Activated T-cell treated with anti-CD3 and anti-CD28 coated beads, Interleukin-2, amount 50 U/mL, for 72 hours (primary cell): ENCODE measurements around the gene RABL6. TPM values are rescaled to one million over a fixed set of nuclear protein-coding genes. Genes with fewer than 3 reads are reported as not detected.

ENCODE experiments used
- ATAC-seq, 2 donors: fragments of 150-1000 bp; cut with Tn5 transposase; replicated peaks in 1 of 2; 2 replicates each; pipeline ENCODE4 v1.10.0; 2021; ENCODE audit warnings: moderate library complexity in 2 of 2, mild to moderate bottlenecking in 1 of 2
- DNase-seq, 2 donors: peaks; one replicate each; pipeline ENCODE4 v3.0.0; 2021 to 2022; ENCODE audit warnings: mixed read lengths in 1 of 2
- H3K27ac Mint-ChIP-seq: one replicate; pipeline ENCODE4 v1.8.0; 2022; ENCODE audit warnings: mild to moderate bottlenecking, moderate library complexity, mixed read lengths
- H3K27me3 Mint-ChIP-seq: one replicate; pipeline ENCODE4 v1.8.0; 2022; ENCODE audit warnings: low read depth, mixed read lengths
- H3K36me3 Mint-ChIP-seq, 2 donors: one replicate each; pipeline ENCODE4 v1.8.0; 2022; ENCODE audit warnings: mixed read lengths in 2 of 2, mild to moderate bottlenecking in 1 of 2; ENCODE audit not compliant: insufficient read depth in 2 of 2
- H3K4me1 Mint-ChIP-seq: one replicate; pipeline ENCODE4 v1.8.0; 2022; ENCODE audit warnings: low read depth, mixed read lengths
- H3K4me3 Mint-ChIP-seq, 2 donors: one replicate each; pipeline ENCODE4 v1.8.0; 2022; ENCODE audit warnings: mild to moderate bottlenecking in 2 of 2, mixed read lengths in 2 of 2, moderate library complexity in 2 of 2
- H3K9me3 Mint-ChIP-seq, 2 donors: one replicate each; pipeline ENCODE4 v1.8.0; 2022; ENCODE audit warnings: mixed read lengths in 2 of 2
- total RNA-seq, 2 donors: library from RNA; stranded (reverse); gene quantifications; one replicate each; pipeline ENCODE4 v1.2.3, GENCODE V29; 2022

Gene RABL6
- total RNA-seq, 2 donors from 2014 or later, result 65.7 to 66.8 TPM

DNA sequence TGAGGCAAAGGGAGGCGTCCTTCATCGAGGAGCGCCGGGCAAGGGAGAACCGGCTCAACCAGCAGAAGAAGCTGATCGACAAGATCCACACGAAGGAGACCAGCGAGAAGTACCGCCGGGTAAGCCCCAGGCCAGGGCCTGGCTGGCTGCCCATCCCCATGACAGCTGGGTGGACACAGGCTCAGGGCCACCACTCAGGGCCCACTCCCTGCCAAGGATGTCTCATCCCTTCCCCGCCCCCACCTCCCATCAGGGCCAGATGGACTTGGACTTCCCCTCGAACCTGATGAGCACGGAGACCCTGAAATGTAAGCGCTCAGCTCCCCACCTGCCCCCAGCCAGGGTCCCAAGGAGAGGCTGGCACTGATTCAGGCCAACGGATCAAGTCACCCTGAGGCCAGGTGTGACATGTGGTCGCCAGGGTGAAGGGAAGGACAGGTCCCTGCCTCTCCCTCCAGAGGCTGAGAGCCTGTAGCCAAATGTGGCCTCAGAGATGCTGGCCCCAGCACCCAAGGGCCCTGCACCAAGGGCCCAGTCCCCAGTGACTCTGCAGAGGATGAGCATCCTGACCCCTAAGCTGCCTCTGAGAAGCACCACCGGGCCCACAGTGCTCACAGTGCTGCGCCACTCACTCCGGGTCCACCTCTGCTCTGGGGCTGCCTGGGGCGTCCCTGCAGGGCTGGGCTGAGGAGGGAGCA lies 3.1 kb upstream of the RABL6 start:
- DNase-seq (no peak), ATAC-seq (no peak)
- H3K27me3 Mint-ChIP-seq, result peaks cover 18% of the 10 kb centered on the region
- peaks cover 3 to 7% of the 10 kb centered on the region in 2 donors for H3K36me3 Mint-ChIP-seq
- no peaks in the 10 kb centered on the region for H3K9me3 Mint-ChIP-seq
- H3K4me1 Mint-ChIP-seq, result peaks cover 37% of the 10 kb centered on the region
- no peak overlapping the region for H3K4me3 Mint-ChIP-seq
- H3K27ac Mint-ChIP-seq, result no peak overlapping the region

DNA sequence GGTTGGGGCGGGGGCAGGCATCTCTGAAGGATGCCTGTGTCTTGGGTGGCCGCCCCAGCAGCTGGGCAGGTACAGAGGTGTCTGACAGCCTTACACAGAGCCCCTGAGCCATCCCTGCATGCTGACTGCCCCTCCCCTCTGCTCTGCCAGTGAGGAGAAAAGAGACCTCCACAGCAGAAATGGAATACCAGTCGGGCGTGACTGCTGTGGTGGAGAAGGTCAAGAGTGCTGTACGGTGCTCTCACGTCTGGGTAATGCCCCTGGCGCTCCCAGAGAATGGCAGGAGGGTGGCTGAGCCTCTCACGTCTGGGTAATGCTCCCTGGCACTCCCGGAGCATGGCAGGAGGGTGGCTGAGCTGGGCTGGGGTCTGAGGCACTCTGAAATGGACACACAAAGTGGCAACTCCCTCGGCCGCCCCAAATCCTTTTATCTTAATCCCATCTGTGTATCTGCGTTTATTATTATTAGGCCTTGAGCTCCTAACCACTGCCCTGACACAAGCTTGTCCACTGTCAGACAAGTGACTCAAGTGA lies 2.5 kb upstream of the RABL6 start:
- no peak for ATAC-seq
- Mint-ChIP-seq H3K36me3 (peaks cover 3 to 7% of the 10 kb centered on the region in 2 donors), H3K27me3 (peaks cover 14% of the 10 kb centered on the region), H3K4me3 (peak overlapping the region in 1 of 2 donors; percentile 24), H3K9me3 (no peaks in the 10 kb centered on the region), H3K27ac (no peak overlapping the region), H3K4me1 (peaks cover 40% of the 10 kb centered on the region)
- DNase-seq, result no peak

DNA sequence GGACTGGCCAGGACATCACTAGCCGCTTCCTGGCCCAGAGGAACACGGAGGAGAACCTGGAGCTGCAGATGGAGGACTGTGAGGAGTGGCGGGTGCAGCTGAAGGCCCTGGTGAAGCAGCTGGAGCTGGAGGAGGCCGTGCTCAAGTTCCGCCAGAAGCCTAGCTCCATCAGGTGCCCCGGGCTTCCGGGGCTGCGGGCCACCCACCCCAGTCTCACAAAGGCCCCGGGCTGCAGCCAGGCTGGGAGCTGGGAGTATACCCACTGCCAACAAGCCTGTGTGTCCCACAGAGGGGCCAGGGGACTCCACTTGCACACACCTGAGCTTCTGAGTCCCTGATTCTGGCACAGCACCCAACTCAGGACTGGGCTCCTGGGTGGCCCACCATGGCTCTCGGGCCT lies 1.7 kb upstream of the RABL6 start:
- no peaks in the 10 kb centered on the region for H3K9me3 Mint-ChIP-seq
- no peak for ATAC-seq
- peaks cover 3 to 10% of the 10 kb centered on the region in 2 donors for H3K36me3 Mint-ChIP-seq
- no peak overlapping the region for H3K27ac Mint-ChIP-seq
- H3K4me3 Mint-ChIP-seq, result peak overlapping the region; percentile 88 to 97
- DNase-seq, result no peak
- H3K27me3 Mint-ChIP-seq, result peaks cover 7% of the 10 kb centered on the region
- peaks cover 39% of the 10 kb centered on the region for H3K4me1 Mint-ChIP-seq

DNA sequence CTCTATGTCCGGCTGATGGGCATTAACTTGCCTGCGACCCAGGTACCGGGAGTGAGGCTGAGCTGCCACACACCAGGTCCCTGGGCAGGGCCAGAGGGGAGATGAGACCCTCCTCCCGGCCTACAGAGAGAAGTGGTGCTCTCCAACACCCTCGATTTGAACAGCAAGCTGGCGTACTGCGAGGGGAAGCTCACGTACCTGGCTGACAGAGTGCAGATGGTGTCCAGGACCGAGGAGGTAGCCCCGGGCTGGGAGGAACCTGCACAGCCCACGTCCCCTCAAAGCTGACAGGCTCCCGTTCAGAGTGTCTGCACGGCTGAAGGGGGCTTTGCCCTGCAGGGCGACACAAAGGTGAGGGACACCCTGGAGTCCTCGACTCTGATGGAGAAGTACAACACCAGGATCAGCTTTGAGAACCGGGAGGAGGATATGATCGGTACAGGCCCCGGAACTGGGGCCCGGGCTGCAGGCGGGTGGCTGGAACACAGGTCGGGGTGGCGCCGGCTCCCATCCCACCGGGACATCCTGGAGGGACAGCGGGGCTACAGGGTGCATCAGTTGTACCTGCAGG lies 1.0 kb upstream of the RABL6 start:
- peaks cover 3 to 10% of the 10 kb centered on the region in 2 donors for H3K36me3 Mint-ChIP-seq
- H3K27me3 Mint-ChIP-seq, result peaks cover 6% of the 10 kb centered on the region
- no peak for ATAC-seq
- DNase-seq, result no peak
- H3K9me3 Mint-ChIP-seq, result no peaks in the 10 kb centered on the region
- peak overlapping the region; percentile 54 for H3K27ac Mint-ChIP-seq
- peak overlapping the region; percentile 88 to 97 for H3K4me3 Mint-ChIP-seq
- H3K4me1 Mint-ChIP-seq, result peaks cover 35% of the 10 kb centered on the region

DNA sequence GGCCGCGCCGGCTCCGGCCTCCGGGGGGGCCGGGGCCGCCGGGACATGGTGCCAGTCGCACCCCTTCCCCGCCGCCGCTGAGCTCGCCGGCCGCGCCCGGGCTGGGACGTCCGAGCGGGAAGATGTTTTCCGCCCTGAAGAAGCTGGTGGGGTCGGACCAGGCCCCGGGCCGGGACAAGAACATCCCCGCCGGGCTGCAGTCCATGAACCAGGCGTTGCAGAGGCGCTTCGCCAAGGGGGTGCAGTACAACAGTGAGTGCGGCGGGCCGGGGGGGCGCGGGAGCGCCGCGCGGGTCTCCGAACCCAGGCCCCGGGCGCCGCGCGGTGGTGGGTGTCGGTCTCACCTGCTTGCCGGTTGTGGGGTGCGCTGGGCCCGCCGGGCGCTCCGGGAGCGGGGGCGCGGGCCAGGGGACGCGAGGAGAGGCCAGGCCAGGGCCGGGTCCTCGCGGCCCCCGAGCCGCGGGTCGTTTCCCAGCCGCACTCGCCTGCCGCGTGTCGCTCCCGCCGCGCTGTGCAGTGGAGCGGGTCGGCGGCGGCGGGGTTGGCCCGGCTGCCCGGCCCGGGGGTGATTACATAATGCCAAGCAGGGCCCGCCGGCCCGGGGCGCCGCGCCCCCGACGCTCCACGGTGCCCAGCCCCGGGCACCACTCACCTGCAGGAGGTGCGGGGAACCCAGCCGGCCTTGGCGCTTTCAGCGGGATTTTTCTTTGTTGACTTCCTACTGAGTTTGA lies 492 bp downstream of the RABL6 start:
- Mint-ChIP-seq H3K4me3 (peak overlapping the region; percentile 79 to 83), H3K27me3 (no peaks in the 10 kb centered on the region), H3K27ac (peak overlapping the region; percentile 30), H3K36me3 (peaks cover 4 to 15% of the 10 kb centered on the region in 2 donors), H3K9me3 (no peaks in the 10 kb centered on the region), H3K4me1 (peaks cover 41% of the 10 kb centered on the region)
- DNase-seq, result peak; percentile 49 to 55
- peak; percentile 47 to 49 for ATAC-seq

DNA sequence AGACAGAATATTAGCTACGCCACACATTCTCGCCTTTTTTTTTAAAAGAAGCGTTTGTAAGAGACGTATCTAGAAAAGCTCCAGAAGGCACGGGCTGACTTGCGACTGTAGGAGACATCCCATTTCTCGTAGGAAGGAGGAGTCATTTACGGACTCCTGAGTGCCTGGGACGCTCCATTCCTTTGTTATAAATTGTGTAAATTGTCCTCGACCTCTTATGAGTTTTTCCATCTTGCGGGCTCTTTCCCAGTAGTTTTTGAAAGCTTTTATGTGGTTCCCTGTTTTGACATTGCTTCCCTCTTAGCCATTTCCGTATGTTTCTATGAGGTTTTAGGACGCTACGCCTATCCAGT lies 1.0 kb downstream of the RABL6 start:
- DNase-seq (no peak), ATAC-seq (no peak)
- peaks cover 44% of the 10 kb centered on the region for H3K4me1 Mint-ChIP-seq
- H3K27me3 Mint-ChIP-seq, result no peaks in the 10 kb centered on the region
- peak overlapping the region; percentile 79 to 83 for H3K4me3 Mint-ChIP-seq
- peak overlapping the region; percentile 30 for H3K27ac Mint-ChIP-seq
- peaks cover 4 to 18% of the 10 kb centered on the region in 2 donors for H3K36me3 Mint-ChIP-seq
- H3K9me3 Mint-ChIP-seq, result no peaks in the 10 kb centered on the region

DNA sequence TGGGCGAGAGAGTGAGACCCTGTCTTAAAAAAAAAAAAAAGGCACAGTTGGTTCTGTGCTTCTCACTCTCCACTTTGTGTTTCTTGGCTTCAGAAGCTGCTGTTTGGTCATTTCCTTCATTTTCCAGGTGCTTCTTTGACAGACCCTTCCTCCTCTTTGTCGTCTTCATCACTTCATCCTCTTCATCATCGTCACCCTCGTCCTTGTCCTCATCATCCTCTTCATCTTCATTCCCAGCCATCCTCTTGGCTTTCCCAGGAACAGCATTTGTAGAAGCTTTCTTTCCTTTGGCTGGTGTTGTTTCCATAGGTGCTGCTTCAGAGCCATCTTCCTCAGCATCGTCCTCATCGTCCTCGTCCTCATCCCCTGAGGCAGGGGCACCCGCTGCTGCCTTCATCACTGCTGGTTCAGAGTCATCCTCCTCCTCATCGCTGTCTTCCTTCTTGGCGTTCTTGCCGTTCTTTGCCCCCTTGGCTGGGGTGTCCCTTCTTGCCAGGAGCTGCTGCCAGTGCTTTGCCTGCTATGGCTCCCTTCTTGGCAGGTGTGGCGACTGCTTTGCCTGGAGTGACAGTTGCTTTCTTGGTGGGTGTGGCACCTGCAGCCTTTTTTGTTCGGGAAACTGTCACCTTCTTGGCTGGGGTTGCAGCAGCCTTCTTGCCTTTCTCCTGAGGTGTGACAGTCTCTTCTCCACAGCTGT lies 7.1 kb downstream of the RABL6 start:
- H3K27me3 Mint-ChIP-seq, result no peaks in the 10 kb centered on the region
- no peak overlapping the region for H3K27ac Mint-ChIP-seq
- peaks cover 8 to 21% of the 10 kb centered on the region in 2 donors for H3K36me3 Mint-ChIP-seq
- ATAC-seq (no peak), DNase-seq (no peak)
- no peak overlapping the region for H3K4me3 Mint-ChIP-seq
- H3K9me3 Mint-ChIP-seq, result no peaks in the 10 kb centered on the region
- H3K4me1 Mint-ChIP-seq, result peaks cover 24% of the 10 kb centered on the region

DNA sequence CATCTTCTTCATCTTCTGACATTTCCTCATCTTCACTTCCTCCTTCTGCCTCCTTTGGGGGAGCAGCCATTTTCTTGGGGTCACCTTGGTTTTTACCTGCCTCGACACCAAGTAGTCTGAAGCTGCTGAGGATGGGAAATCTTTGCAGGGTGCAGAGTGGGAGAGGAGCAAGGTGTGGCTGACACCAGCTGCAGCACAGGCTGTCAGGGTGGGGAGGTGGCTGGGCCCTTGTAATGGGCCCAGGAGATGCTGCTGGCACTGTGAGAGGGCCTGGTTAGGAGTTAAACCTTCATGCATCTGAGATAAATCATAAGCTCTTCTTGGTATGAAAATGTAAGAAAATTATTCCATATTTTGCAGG lies 7.7 kb downstream of the RABL6 start:
- H3K36me3 Mint-ChIP-seq, result peaks cover 8 to 21% of the 10 kb centered on the region in 2 donors
- H3K4me3 Mint-ChIP-seq, result no peak overlapping the region
- H3K9me3 Mint-ChIP-seq, result no peaks in the 10 kb centered on the region
- H3K4me1 Mint-ChIP-seq, result peaks cover 20% of the 10 kb centered on the region
- no peak overlapping the region for H3K27ac Mint-ChIP-seq
- no peaks in the 10 kb centered on the region for H3K27me3 Mint-ChIP-seq
- DNase-seq (no peak), ATAC-seq (no peak)

DNA sequence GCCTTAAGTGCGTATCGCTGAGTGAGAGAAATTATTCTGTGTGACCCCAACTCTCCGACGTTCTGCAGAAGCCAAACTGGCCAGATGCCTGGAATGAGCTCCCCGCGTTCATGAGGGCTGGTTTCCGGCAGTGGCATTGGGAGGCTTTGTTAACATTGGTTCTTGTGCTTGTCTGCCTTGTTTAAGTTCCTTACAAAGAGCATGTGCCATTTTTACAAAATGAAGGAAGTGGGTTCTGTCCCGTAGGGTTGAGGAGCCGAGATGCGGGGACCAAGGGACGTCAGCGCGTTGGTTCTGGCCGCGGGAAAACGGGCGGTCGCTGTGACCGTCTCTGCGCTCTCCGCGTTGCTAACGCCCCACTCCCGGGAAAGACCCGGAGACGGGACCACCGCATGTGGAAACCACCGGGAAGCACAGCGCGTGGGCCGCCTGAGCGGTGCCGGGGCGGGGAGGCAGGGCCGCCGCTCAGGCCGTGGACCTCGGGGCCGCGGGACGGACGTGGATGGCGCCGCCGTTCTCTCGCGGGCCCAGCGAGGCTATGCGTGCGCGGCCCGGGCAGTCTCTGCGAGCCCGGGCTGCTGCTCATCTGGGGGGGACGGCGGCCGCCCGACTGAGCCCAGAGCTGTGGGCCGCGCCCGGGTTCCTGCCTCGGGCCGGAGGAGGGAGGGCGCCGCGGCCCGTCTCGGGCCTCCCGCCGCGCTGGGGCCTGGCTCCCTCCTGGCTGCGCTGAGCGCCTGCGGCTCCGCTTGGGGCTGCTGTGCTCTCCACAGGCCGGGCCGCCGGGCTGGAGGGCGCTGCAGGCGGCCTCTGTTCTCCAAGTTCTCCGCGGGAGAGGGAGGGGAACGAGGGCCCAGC lies 13.4 kb downstream of the RABL6 start:
- peaks cover 4 to 7% of the 10 kb centered on the region in 2 donors for H3K36me3 Mint-ChIP-seq
- H3K4me3 Mint-ChIP-seq, result no peak overlapping the region
- no peak for ATAC-seq

DNA sequence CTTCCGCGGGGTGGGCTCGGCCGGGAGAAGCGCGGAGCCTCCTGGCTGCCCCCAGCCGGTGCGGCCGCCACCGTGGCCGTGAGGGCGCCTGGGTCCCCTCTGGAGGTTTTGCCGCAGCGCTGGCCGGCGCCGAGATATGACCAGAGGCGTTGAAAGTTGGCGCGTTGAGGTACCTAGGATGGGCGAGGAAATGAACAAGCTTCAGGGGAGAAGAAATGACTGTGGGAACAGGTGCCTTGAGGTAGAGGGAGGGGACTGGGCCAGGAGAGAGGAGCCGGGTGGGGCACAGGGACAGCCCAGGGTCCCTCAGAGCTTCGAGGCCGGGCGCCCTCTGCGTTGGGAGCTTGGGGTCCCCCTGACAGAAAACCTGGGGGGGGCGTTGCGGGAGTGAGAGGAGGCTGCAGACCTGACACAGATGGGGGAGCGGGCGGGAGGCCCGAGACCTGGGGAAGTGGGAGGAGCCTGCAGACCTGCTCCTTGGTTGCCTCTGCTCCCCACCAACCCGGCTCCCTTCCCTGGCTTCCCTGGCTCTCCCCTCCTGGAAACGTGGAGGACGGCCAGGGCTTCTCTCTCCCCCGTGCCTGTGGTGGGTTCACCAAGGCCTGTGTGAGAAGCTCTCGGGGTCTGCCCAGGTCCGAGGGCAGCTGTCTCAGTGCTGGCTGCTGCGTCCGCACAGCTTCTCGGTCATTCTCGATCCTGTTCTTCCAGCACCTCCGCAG lies 14.2 kb downstream of the RABL6 start:
- Mint-ChIP-seq H3K27ac (no peak overlapping the region), H3K4me1 (peaks cover 9% of the 10 kb centered on the region), H3K36me3 (peaks cover 2 to 7% of the 10 kb centered on the region in 2 donors), H3K9me3 (no peaks in the 10 kb centered on the region), H3K4me3 (no peak overlapping the region), H3K27me3 (no peaks in the 10 kb centered on the region)
- no peak for ATAC-seq
- no peak for DNase-seq

More for the DNA sequence above, 13.4 kb downstream of the RABL6 start:
- DNase-seq, result no peak
- H3K4me1 Mint-ChIP-seq, result peaks cover 9% of the 10 kb centered on the region
- H3K27me3 Mint-ChIP-seq, result no peaks in the 10 kb centered on the region
- H3K27ac Mint-ChIP-seq, result no peak overlapping the region
- H3K9me3 Mint-ChIP-seq, result no peaks in the 10 kb centered on the region

DNA sequence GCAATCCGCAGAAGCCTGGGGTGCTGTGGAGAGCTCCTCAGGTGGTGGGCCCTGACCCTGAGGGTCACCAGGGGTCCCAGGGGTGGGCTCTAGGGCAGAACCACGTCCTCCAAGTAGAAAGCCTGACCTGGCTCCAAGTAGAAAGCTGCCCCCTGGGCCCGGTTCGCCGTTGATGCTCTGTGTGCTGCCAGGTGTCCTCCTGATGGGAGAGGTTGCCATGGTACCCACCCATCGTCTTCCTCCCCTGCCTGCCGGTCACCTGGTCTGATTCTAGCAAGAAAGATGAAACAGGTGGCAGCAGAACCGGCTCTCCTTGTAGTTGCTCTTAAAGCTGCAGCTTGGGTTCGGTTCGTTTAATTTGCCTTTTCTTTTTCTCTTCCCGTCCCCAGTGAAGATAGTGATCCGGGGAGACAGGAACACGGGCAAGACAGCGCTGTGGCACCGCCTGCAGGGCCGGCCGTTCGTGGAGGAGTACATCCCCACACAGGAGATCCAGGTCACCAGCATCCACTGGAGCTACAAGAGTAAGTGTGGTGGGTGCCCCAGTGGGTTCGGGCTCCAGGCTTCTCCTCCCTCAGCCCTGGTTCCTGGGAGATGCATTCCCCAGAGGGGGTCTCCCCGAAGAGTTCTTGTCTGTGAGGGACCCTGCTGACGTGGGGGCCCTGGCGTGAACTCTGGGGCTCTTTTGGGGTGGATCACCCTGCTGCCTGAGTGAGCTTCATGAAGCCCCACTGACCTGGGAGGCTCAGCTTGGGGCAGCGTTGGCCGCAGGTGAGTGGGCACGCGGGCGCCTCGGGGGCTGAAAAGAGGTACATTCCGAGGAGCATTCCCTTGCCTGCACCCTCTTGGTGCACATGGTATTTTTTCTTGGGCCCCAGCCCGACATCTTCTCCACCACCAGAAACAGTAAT lies 15.6 kb downstream of the RABL6 start:
- no peak overlapping the region for H3K4me3 Mint-ChIP-seq
- peaks cover 2 to 5% of the 10 kb centered on the region in 2 donors for H3K36me3 Mint-ChIP-seq
- peaks cover 9% of the 10 kb centered on the region for H3K4me1 Mint-ChIP-seq
- ATAC-seq (no peak), DNase-seq (no peak)
- H3K27ac Mint-ChIP-seq, result no peak overlapping the region
- no peaks in the 10 kb centered on the region for H3K27me3 Mint-ChIP-seq
- H3K9me3 Mint-ChIP-seq, result no peaks in the 10 kb centered on the region
